ENCODE measurements around the gene ARHGEF6.

GRCh38 chrX:136619899-136620505 lies 160.7 kb downstream of the ARHGEF6 start:
- TF ChIP-seq, protein P1, sequence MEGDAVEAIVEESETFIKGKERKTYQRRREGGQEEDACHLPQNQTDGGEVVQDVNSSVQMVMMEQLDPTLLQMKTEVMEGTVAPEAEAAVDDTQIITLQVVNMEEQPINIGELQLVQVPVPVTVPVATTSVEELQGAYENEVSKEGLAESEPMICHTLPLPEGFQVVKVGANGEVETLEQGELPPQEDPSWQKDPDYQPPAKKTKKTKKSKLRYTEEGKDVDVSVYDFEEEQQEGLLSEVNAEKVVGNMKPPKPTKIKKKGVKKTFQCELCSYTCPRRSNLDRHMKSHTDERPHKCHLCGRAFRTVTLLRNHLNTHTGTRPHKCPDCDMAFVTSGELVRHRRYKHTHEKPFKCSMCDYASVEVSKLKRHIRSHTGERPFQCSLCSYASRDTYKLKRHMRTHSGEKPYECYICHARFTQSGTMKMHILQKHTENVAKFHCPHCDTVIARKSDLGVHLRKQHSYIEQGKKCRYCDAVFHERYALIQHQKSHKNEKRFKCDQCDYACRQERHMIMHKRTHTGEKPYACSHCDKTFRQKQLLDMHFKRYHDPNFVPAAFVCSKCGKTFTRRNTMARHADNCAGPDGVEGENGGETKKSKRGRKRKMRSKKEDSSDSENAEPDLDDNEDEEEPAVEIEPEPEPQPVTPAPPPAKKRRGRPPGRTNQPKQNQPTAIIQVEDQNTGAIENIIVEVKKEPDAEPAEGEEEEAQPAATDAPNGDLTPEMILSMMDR (conservative IDR thresholded peaks at IDR 0.05; ENCODE audit: low read length): no peak
- TF ChIP-seq EZH2phosphoT487 (IDR thresholded peaks at IDR 0.05; ENCODE audit: borderline replicate concordance): no peak

Data from Loucy (cell line).